Measurements from ENCODE around the gene URM1.

Gene URM1

DNA sequence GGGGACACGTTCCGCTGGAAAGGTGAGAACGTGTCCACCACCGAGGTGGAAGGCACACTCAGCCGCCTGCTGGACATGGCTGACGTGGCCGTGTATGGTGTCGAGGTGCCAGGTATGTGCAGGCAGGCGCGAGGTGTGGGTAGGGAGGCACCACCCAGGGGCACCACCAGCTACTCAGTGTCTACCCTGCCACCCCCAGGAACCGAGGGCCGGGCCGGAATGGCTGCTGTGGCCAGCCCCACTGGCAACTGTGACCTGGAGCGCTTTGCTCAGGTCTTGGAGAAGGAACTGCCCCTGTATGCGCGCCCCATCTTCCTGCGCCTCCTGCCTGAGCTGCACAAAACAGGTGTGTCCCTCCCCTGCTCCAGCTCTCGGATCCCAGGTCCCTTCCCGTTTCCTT is 15.7 kb upstream of the URM1 start:
- TF ChIP-seq SIN3A (IDR thresholded peaks at IDR 0.05; ENCODE audit: borderline replicate concordance, insufficient read depth, low read length) (no peak), REST (IDR thresholded peaks at IDR 0.05; ENCODE audit: insufficient read depth in 1 of 2, low read depth in 2 of 2, low read length in 2 of 2) (no peak), POLR2AphosphoS5 (IDR thresholded peaks at IDR 0.05; ENCODE audit: low read depth, low read length) (no peak), TAF1 (IDR thresholded peaks at IDR 0.05; ENCODE audit: borderline replicate concordance, insufficient read depth, low read length) (no peak), FOXP2 (optimal IDR thresholded peaks at IDR 0.05; ENCODE audit: borderline replicate concordance, extremely low read depth, extremely low read length, insufficient read depth) (no peak)

DNA sequence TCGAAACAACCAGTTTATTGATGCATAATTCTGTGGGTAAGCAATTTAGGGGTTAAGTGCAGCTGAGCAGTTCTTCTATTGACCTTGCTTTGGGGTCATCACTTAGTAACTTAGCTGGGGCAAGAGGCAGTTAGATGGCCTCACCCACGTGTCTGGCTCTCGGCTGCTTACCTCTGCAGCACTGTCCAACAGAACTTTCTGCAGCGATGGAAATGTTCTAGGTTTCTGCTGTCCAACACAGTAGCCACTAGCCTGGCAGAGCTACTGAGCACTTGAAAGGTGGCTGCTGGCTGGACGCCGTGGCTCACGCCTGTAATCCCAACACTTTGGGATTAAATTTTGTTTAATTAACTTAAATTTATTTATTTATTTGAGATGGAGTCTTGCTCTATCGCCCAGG is 13.1 kb upstream of the URM1 start:
- TF ChIP-seq FOXP2 (optimal IDR thresholded peaks at IDR 0.05; ENCODE audit: borderline replicate concordance, extremely low read depth, extremely low read length, insufficient read depth) = no peak
- no peak for TF ChIP-seq SIN3A (IDR thresholded peaks at IDR 0.05; ENCODE audit: borderline replicate concordance, insufficient read depth, low read length)
- no peak for TF ChIP-seq TAF1 (IDR thresholded peaks at IDR 0.05; ENCODE audit: borderline replicate concordance, insufficient read depth, low read length)
- no peak for TF ChIP-seq POLR2AphosphoS5 (IDR thresholded peaks at IDR 0.05; ENCODE audit: low read depth, low read length)
- no peak for TF ChIP-seq REST (IDR thresholded peaks at IDR 0.05; ENCODE audit: insufficient read depth in 1 of 2, low read depth in 2 of 2, low read length in 2 of 2)

DNA sequence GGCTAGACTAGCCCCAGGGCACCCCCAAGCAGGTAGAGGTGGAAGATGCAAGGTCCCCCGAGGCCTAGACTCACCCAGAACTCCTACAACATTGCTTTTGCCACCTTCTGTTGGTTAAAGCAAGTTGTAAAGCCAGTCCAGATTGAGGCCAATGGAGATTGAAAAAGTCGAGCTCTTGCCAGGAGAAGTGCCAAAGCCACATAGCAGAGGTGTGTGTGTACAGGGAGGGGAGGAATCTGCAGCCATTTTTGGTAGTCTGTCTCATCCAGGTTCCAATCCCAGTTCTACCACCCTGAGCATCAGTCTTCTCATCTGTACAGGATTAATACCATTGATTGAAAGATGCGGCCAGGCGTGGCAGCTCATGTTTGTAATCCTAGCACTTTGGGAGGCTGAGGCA is 12.3 kb upstream of the URM1 start:
- TF ChIP-seq POLR2AphosphoS5 (IDR thresholded peaks at IDR 0.05; ENCODE audit: low read depth, low read length) (no peak), REST (IDR thresholded peaks at IDR 0.05; ENCODE audit: insufficient read depth in 1 of 2, low read depth in 2 of 2, low read length in 2 of 2) (no peak), SIN3A (IDR thresholded peaks at IDR 0.05; ENCODE audit: borderline replicate concordance, insufficient read depth, low read length) (no peak), TAF1 (IDR thresholded peaks at IDR 0.05; ENCODE audit: borderline replicate concordance, insufficient read depth, low read length) (no peak), FOXP2 (optimal IDR thresholded peaks at IDR 0.05; ENCODE audit: borderline replicate concordance, extremely low read depth, extremely low read length, insufficient read depth) (no peak)

- TF ChIP-seq SIN3A (IDR thresholded peaks at IDR 0.05; ENCODE audit: borderline replicate concordance, insufficient read depth, low read length) = no peak
- no peak for TF ChIP-seq TAF1 (IDR thresholded peaks at IDR 0.05; ENCODE audit: borderline replicate concordance, insufficient read depth, low read length)
- no peak for TF ChIP-seq REST (IDR thresholded peaks at IDR 0.05; ENCODE audit: insufficient read depth in 1 of 2, low read depth in 2 of 2, low read length in 2 of 2)
- TF ChIP-seq FOXP2 (optimal IDR thresholded peaks at IDR 0.05; ENCODE audit: borderline replicate concordance, extremely low read depth, extremely low read length, insufficient read depth) = no peak
These were observed 10.3 kb upstream of the URM1 start for GRCh38 chr9:128360826-128361225.

All from PFSK-1 (cell line).